Fibroblast of mammary gland (primary cell): ENCODE measurements around the gene ADGRD2.

Experiments
- DNase-seq: peaks from one replicate; pipeline ENCODE4 v3.0.0-alpha.2; 2010; ENCODE audit warnings: low read depth
- H3K4me3 ChIP-seq: 2 replicates; pipeline ENCODE4 v1.5.1; 2011; ENCODE audit warnings: low read depth, mild to moderate bottlenecking, low read length, moderate library complexity; ENCODE audit not compliant: control insufficient read depth
- CTCF ChIP-seq: conservative IDR thresholded peaks from 2 replicates; pipeline ENCODE4 v1.5.1; 2011; ENCODE audit warnings: low read depth, low read length, inconsistent platforms; ENCODE audit not compliant: control insufficient read depth, insufficient read depth

ADGRD2 gene

GRCh38 chr9:124472770-124473169, 22.5 kb downstream of the ADGRD2 start:
- H3K4me3 ChIP-seq, result no peak overlapping the region
- no peak for DNase-seq
- no peak for TF ChIP-seq CTCF

GRCh38 chr9:124473310-124473709, 23.1 kb downstream of the ADGRD2 start:
- no peak for DNase-seq
- no peak overlapping the region for H3K4me3 ChIP-seq
- no peak for TF ChIP-seq CTCF

GRCh38 chr9:124474151-124474550, 23.9 kb downstream of the ADGRD2 start:
- no peak for TF ChIP-seq CTCF
- no peak for DNase-seq
- no peak overlapping the region for H3K4me3 ChIP-seq

- H3K4me3 ChIP-seq, result no peak overlapping the region
- no peak for DNase-seq
- TF ChIP-seq CTCF, result no peak
These were observed 25.1 kb downstream of the ADGRD2 start for GRCh38 chr9:124475158-124475867.

- TF ChIP-seq CTCF, result no peak
- no peak overlapping the region for H3K4me3 ChIP-seq
- DNase-seq, result no peak
These were observed 25.8 kb downstream of the ADGRD2 start for GRCh38 chr9:124475868-124476690.

GRCh38 chr9:124477211-124477647, 27.0 kb downstream of the ADGRD2 start:
- TF ChIP-seq CTCF, result no peak
- H3K4me3 ChIP-seq, result no peak overlapping the region
- no peak for DNase-seq
